GM12801 (cell line): ENCODE results near the gene NFATC2IP.

Source experiments
- TF ChIP-seq, protein P1 (sequence below): IDR thresholded peaks from one replicate; pipeline ENCODE4 v1.5.1; 2011; ENCODE audit warnings: control low read depth; ENCODE audit not compliant: insufficient read length; ENCODE audit errors: extremely low read depth

Gene NFATC2IP

DNA sequence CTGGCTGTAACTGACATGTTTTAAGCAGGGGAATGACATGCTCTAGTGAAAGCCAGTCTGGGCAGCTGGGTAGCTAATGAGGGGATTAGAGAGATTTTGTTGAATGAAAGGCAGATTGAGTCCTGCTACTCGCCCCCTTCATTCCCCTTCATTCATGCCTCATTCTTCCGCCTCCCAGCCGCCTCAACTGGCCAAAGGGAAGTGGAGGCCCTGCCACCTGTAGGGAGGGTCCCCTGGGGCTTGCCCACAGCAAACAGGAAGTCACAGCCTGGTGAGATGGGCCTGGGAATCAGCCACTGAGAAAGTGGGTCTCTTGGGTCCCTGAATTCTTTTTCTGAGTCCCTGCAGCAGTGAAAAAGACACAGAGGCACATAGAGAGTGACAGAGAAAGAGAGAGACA, 20.1 kb upstream of the NFATC2IP start:
- TF ChIP-seq, protein P1, sequence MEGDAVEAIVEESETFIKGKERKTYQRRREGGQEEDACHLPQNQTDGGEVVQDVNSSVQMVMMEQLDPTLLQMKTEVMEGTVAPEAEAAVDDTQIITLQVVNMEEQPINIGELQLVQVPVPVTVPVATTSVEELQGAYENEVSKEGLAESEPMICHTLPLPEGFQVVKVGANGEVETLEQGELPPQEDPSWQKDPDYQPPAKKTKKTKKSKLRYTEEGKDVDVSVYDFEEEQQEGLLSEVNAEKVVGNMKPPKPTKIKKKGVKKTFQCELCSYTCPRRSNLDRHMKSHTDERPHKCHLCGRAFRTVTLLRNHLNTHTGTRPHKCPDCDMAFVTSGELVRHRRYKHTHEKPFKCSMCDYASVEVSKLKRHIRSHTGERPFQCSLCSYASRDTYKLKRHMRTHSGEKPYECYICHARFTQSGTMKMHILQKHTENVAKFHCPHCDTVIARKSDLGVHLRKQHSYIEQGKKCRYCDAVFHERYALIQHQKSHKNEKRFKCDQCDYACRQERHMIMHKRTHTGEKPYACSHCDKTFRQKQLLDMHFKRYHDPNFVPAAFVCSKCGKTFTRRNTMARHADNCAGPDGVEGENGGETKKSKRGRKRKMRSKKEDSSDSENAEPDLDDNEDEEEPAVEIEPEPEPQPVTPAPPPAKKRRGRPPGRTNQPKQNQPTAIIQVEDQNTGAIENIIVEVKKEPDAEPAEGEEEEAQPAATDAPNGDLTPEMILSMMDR = no peak

- TF ChIP-seq, protein P1 = no peak
Measured at GRCh38 chr16:28931801-28932225, 18.9 kb upstream of the NFATC2IP start, which contains the start of gene CD19. Gene CD19 (plus strand): TSS chr16:28931971. CDS start chr16:28932001, 30 bp downstream.

DNA sequence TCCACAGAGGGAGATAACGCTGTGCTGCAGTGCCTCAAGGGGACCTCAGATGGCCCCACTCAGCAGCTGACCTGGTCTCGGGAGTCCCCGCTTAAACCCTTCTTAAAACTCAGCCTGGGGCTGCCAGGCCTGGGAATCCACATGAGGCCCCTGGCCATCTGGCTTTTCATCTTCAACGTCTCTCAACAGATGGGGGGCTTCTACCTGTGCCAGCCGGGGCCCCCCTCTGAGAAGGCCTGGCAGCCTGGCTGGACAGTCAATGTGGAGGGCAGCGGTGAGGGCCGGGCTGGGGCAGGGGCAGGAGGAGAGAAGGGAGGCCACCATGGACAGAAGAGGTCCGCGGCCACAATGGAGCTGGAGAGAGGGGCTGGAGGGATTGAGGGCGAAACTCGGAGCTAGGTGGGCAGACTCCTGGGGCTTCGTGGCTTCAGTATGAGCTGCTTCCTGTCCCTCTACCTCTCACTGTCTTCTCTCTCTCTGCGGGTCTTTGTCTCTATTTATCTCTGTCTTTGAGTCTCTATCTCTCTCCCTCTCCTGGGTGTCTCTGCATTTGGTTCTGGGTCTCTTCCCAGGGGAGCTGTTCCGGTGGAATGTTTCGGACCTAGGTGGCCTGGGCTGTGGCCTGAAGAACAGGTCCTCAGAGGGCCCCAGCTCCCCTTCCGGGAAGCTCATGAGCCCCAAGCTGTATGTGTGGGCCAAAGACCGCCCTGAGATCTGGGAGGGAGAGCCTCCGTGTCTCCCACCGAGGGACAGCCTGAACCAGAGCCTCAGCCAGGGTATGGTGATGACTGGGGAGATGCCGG, 18.2 kb upstream of the NFATC2IP start:
- TF ChIP-seq, protein P1 = no peak

GRCh38 chr16:28933171-28933570, 17.6 kb upstream of the NFATC2IP start:
- TF ChIP-seq, protein P1 = no peak

- TF ChIP-seq, protein P1 = no peak
Measured at GRCh38 chr16:28935346-28935745, 15.4 kb upstream of the NFATC2IP start.

DNA sequence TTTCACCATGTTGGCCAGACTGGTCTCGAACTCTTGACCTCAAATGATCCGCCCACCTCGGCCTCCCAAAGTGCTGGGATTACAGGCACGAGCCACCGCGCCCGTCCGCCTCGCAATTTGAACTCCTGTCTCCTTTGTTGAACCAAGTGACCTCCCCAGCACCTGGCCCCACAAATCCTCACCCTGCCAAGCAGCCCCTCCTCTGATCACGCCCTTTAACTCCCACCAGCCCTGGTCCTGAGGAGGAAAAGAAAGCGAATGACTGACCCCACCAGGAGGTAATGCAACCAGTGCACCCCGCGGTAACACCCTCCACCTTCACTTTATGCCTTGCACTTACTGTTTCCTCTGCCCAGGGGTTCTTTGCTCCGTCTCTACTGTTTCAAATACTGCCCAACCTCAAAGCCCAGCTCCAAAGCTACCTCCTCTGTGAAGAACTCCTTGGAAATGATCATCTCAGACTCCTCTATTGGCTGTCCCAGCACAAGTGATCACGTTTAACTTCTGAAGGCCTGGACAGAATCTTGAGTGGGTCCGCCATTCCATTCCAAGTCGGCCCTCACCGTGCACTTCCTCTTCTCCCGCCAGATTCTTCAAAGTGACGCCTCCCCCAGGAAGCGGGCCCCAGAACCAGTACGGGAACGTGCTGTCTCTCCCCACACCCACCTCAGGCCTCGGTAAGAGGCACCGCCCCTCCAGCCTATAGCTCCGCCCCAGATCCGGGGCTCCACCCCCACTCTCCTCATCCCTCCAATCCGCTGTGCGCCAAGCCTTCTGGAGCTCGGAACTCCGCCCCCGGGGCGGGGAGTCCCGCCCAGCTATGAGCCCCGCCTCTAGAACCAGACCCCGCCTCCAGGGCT, 14.6 kb upstream of the NFATC2IP start:
- TF ChIP-seq, protein P1 = no peak

GRCh38 chr16:28936784-28937155, 14.0 kb upstream of the NFATC2IP start:
- TF ChIP-seq, protein P1 = no peak
